ENCODE data around the gene TRPM4. TPM values are rescaled to one million over a fixed set of nuclear protein-coding genes. Genes with fewer than 3 reads are reported as not detected.
A peak's percentile ranks its signal among the peaks of the same experiment; 100 is the strongest.

Gene TRPM4
- total RNA-seq, 4 donors from 2014 or later, result 228 to 419 (median 258) TPM

DNA sequence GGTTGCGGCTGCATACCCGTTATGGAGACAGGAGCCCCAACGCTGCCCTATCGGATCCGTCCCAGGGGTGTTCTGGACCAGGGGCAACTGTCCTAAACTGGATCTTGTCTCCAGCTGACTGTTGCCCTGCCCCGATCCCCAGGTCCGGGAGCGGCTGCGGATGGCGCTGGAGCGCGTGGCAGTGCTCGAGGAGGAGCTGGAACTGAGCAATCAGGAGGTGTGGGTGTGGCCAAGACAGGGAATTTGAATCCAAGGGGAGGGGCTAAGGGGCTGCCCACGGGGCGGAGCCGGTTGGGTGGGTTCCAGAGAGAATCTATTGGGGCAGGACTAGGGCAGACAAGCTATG lies 28.4 kb upstream of the TRPM4 start:
- H3K4me1 ChIP-seq, result peaks cover 0 to 33% (median 5%) of the 10 kb centered on the region in 4 donors
- no peak for DNase-seq
- H3K27ac ChIP-seq, result no peak overlapping the region
- H3K36me3 ChIP-seq, result no peaks in the 10 kb centered on the region
- TF ChIP-seq POLR2A (IDR thresholded peaks at IDR 0.05), result no peak
- TF ChIP-seq, protein P1, sequence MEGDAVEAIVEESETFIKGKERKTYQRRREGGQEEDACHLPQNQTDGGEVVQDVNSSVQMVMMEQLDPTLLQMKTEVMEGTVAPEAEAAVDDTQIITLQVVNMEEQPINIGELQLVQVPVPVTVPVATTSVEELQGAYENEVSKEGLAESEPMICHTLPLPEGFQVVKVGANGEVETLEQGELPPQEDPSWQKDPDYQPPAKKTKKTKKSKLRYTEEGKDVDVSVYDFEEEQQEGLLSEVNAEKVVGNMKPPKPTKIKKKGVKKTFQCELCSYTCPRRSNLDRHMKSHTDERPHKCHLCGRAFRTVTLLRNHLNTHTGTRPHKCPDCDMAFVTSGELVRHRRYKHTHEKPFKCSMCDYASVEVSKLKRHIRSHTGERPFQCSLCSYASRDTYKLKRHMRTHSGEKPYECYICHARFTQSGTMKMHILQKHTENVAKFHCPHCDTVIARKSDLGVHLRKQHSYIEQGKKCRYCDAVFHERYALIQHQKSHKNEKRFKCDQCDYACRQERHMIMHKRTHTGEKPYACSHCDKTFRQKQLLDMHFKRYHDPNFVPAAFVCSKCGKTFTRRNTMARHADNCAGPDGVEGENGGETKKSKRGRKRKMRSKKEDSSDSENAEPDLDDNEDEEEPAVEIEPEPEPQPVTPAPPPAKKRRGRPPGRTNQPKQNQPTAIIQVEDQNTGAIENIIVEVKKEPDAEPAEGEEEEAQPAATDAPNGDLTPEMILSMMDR (IDR thresholded peaks at IDR 0.05), result no peak
- H3K27me3 ChIP-seq, result no peaks in the 10 kb centered on the region
- H3K4me3 ChIP-seq, result no peak overlapping the region
- H3K9me3 ChIP-seq, result no peaks in the 10 kb centered on the region

DNA sequence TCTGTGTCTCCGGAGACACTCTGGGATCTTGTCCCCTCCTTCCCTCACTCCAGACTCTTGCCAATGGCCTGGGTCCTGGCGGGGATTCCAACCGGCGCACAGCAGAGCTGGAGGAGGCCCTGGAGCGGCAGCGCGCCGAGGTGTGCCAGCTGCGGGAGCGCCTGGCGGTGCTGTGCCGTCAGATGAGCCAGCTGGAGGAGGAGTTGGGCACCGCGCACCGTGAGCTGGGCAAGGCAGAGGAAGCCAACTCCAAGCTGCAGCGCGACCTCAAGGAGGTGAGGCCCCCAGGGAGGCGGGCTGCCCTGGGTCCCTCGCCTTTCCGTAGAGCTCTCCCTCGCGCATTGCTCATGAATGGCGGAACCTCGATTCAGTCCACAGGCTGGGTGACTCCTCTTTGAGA lies 27.3 kb upstream of the TRPM4 start:
- no peaks in the 10 kb centered on the region for H3K27me3 ChIP-seq
- H3K4me3 ChIP-seq, result no peak overlapping the region
- H3K27ac ChIP-seq, result no peak overlapping the region
- no peaks in the 10 kb centered on the region for H3K36me3 ChIP-seq
- no peak for DNase-seq
- H3K4me1 ChIP-seq, result peaks cover 0 to 35% (median 5%) of the 10 kb centered on the region in 4 donors
- TF ChIP-seq, protein P1 (IDR thresholded peaks at IDR 0.05), result no peak
- TF ChIP-seq POLR2A (IDR thresholded peaks at IDR 0.05), result no peak
- no peaks in the 10 kb centered on the region for H3K9me3 ChIP-seq

DNA sequence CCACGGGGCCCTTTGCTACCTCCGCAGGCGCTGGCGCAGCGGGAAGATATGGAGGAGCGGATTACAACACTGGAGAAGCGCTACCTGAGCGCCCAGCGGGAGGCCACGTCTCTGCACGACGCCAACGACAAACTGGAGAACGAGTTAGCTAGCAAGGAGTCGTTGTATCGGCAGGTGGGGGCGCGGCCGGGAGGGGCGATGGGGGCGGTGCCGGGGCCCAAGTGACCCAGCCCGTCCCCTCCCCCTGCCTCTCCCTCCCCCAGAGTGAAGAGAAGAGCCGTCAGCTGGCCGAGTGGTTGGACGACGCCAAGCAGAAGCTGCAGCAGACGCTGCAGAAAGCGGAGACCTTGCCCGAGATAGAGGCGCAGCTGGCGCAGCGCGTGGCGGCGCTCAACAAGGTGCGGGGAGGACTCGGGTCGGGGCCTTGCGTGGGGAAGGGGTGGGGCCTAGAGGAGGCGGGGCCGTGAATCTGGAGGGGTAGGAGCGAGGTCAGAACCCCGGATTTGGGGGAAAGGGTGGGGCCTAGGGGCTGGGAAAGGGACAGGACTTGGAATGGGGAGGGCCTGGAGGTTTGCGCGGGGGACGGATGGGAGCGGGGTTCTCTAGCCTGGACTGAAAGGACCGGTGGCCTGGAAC lies 24.5 kb upstream of the TRPM4 start:
- TF ChIP-seq, protein P1 (IDR thresholded peaks at IDR 0.05), result no peak
- TF ChIP-seq POLR2A (IDR thresholded peaks at IDR 0.05), result no peak
- Histone ChIP-seq H3K9me3 (no peaks in the 10 kb centered on the region), H3K27me3 (no peaks in the 10 kb centered on the region), H3K36me3 (no peaks in the 10 kb centered on the region), H3K4me3 (peak overlapping the region in 3 of 4 donors; percentile 2 to 45 (median 41)), H3K4me1 (peaks cover 0 to 29% (median 0%) of the 10 kb centered on the region in 4 donors), H3K27ac (peak overlapping the region in 2 of 4 donors; percentile 69 to 74)
- DNase-seq, result peak in 1 of 3 donors; percentile 72

DNA sequence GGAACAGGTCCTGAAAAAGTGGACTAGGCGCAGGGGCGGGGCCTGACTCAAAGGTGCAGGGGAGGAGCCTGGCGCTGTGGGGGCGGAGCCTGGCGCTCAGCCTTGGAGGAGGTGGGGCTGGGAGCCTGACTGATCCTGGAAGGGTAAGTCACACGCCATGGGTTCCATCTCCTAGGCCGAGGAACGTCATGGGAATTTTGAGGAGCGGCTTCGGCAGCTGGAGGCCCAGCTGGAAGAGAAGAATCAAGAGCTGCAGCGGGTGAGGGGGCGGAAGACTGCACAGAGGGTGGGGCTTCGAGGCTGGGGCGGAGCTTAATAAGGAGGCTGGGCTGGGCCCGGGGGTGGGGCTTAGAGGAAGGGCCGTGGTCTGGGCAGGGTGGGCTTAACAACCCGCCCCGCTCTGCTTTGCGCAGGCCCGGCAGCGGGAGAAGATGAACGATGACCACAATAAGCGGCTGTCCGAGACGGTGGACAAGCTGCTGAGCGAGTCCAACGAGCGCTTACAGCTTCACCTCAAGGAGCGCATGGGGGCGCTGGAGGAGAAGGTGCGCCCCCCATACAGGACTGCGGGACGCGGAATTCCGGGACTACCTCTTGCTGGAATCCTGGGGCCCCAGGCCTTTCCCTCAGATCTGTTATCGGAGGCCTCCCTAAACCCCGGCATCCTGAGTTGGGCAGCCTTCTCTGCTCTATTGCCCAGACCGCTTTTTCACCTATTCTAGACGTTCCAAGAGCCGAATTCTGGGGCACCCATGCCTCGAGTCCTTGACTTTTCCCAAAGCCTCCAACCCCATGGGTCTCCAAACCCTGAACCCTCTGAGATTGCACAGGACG lies 23.8 kb upstream of the TRPM4 start:
- peak overlapping the region in 2 of 4 donors; percentile 69 to 74 for H3K27ac ChIP-seq
- H3K9me3 ChIP-seq, result no peaks in the 10 kb centered on the region
- H3K27me3 ChIP-seq, result no peaks in the 10 kb centered on the region
- H3K4me1 ChIP-seq, result peaks cover 0 to 23% (median 0%) of the 10 kb centered on the region in 4 donors
- TF ChIP-seq POLR2A (IDR thresholded peaks at IDR 0.05), result no peak
- TF ChIP-seq, protein P1 (IDR thresholded peaks at IDR 0.05), result no peak
- DNase-seq, result peak; percentile 37 to 92 (median 88)
- peak overlapping the region in 3 of 4 donors; percentile 2 to 45 (median 41) for H3K4me3 ChIP-seq
- no peaks in the 10 kb centered on the region for H3K36me3 ChIP-seq

DNA sequence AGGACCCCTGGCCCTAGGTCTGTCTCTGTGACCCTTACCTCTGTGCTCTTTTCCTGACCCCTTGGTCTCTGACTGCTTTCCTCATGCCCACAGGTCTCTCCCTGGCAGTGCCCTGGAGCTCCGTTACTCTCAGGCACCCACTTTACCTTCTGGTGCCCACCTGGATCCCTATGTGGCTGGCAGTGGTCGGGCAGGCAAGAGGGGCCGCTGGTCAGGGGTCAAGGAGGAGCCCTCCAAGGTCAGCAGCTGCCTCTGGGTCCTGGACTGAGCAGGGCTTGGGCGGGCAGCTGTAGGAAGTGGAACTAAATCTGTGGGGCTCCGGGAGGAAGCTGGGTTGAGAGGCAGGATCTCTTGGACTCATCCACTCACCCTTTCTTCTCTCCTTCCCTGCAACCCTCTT lies 21.9 kb upstream of the TRPM4 start:
- peak overlapping the region in 2 of 4 donors; percentile 59 to 76 for H3K27ac ChIP-seq
- TF ChIP-seq POLR2A (IDR thresholded peaks at IDR 0.05), result no peak
- TF ChIP-seq, protein P1 (IDR thresholded peaks at IDR 0.05), result no peak
- H3K36me3 ChIP-seq, result no peaks in the 10 kb centered on the region
- no peaks in the 10 kb centered on the region for H3K9me3 ChIP-seq
- peaks cover 0 to 23% (median 0%) of the 10 kb centered on the region in 4 donors for H3K4me1 ChIP-seq
- H3K27me3 ChIP-seq, result no peaks in the 10 kb centered on the region
- no peak overlapping the region for H3K4me3 ChIP-seq
- no peak for DNase-seq

All from Peyer's patch (tissue), 4 donors.